ENCODE data around the gene SMIM44.
"Not testable (repeated sequence)": the region's sequence is repeated elsewhere in the genome, so short reads cannot be mapped to it uniquely, and the experiment has no call there.

SMIM44 gene

GRCh38 chr19:3455393-3455955, 27.8 kb downstream of the SMIM44 start:
- no peak for FAIRE-seq

DNA sequence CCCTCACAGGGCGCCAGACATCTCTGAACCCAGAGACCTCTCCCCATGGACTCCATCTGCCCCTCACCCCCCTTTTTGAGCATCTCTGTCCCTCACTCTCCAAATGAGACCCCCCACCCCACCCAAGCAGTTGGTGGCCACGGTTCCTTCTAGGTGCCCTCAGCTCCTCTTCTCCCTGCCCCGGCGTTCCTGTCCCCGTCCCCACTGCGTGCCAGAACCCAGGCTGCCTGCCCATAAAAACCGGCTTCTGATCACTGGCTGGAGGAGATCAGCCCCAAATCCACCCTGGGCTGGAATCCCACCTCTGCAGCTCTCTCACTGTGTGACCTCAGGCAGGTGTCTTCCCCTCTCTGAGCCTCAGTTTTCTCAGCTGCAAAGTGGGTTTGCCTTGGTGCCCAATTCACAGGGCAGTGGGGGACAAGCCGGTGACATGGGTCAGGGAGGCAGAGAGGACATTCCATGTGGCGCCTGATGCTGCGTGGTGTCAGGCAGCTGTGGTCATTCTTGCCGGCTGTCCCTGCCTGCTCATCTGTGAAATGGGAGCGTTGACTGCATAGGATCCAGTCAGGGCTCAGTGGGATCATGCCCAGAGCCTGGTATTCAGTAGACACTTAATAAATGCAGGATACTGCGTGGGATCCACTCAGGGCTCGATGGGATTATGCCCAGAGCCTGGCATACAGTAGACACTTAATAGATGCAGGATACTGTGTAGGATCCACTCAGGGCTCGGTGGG, 28.4 kb downstream of the SMIM44 start:
- FAIRE-seq (no peak), DNase-seq (ENCODE audit: insufficient read length, low spot score) (no peak)
- TF ChIP-seq CTCF (IDR thresholded peaks at IDR 0.05; ENCODE audit: insufficient read depth, missing control alignments) = no peak

More at GRCh38 chr19:3455393-3455955, 27.8 kb downstream of the SMIM44 start:
- no peak for TF ChIP-seq CTCF (IDR thresholded peaks at IDR 0.05; ENCODE audit: insufficient read depth, missing control alignments)
- DNase-seq (ENCODE audit: insufficient read length, low spot score) = no peak

- FAIRE-seq = no peak
- no peak for TF ChIP-seq CTCF (IDR thresholded peaks at IDR 0.05; ENCODE audit: insufficient read depth, missing control alignments)
- DNase-seq (ENCODE audit: insufficient read length, low spot score) = no peak
Observed at GRCh38 chr19:3453840-3454239, 29.4 kb downstream of the SMIM44 start.

GRCh38 chr19:3452942-3453214, 30.4 kb downstream of the SMIM44 start:
- not testable (repeated sequence) for FAIRE-seq; DNase-seq (ENCODE audit: insufficient read length, low spot score)

GRCh38 chr19:3452171-3452941, 30.9 kb downstream of the SMIM44 start:
- TF ChIP-seq CTCF (IDR thresholded peaks at IDR 0.05; ENCODE audit: insufficient read depth, missing control alignments) = no peak
- DNase-seq (ENCODE audit: insufficient read length, low spot score) = no peak
- no peak for FAIRE-seq

- FAIRE-seq = no peak
- no peak for DNase-seq (ENCODE audit: insufficient read length, low spot score)
- no peak for TF ChIP-seq CTCF (IDR thresholded peaks at IDR 0.05; ENCODE audit: insufficient read depth, missing control alignments)
Observed at GRCh38 chr19:3451451-3451866, 31.8 kb downstream of the SMIM44 start.

GRCh38 chr19:3450796-3451411, 32.3 kb downstream of the SMIM44 start:
- TF ChIP-seq CTCF (IDR thresholded peaks at IDR 0.05; ENCODE audit: insufficient read depth, missing control alignments) = no peak
- FAIRE-seq (no peak), DNase-seq (ENCODE audit: insufficient read length, low spot score) (no peak)
